NCI-H2196 treated with DMSO at 0.1 percent for 48 hours (cell line): ENCODE measurements around the gene CES1.
"Not testable (repeated sequence)": the region's sequence is repeated elsewhere in the genome, so short reads cannot be mapped to it uniquely, and the experiment has no call there.

Experiments
- DNase-seq: peaks from one replicate; lab custom pipeline; 2025; ENCODE audit not compliant: unreplicated experiment; lab: John Stamatoyannopoulos, UW

The CES1 gene

DNA sequence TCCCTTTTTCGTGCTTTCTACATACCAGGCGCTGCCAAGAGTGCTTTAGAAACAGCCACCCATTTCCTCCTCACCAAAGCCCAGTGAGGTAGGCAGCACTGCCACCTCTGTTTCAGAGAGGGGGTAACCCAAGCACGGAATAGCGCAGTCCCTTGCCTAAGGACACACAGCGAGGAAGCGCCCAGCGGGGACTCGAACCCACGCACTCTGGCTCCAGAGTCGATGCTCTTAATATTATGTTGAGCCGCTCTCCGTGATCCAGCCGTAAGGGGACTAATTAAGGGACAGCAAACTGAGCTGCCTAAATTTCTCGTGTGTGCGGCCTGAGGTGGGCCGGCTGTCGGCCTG is 497 bp downstream of the CES1 start:
- no peak for DNase-seq

DNA sequence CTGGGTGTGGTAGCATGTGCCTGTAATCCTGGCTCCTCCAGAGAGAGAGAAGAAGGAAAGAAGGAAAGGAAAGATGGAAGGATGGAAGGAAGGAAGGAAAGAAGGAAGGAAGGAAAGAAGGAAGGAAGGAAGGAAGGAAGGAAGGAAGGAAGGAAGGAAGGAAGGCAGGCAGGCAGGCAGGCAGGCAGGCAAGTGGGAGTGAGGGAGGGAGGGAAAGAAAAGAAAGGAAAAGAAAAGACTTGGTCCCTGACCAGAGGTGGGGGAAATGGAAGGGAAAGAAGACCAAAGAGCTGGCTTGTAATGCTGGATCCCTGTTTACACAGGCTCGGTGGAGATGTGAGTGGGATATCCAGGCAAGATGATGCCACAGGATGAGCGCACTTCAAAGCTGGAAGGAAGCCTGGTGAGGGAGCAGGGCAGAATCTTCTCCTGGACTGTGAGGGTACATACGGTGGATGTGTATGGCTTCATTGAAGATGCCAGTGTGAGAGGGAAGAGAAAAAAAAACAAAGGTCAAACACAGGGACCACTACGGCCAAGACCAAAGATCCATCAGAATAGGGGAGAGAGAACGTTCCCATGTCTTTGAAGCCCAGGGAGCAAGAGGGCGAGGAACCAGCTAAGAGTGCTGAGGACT is 2.1 kb downstream of the CES1 start:
- DNase-seq: no peak

DNA sequence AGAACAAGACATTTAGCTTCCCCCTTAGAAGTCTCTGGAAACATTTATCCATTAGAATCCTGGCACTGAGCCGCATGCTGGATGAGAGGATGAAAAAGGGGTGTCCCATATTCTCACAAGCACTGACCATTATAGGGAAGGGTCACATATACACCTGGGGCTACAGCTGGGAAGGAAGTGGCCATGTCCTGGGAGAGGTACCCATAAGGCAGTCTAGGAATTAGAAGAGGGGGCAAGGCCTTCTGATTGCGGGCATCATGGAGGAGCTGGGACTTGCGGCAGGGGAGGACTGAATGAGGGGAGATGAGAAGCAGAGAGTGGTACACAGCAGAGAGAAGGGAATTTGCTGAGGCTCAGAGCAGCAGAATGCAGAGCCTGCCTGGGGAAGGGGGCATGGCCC is 3.7 kb downstream of the CES1 start:
- not testable (repeated sequence) for DNase-seq

DNA sequence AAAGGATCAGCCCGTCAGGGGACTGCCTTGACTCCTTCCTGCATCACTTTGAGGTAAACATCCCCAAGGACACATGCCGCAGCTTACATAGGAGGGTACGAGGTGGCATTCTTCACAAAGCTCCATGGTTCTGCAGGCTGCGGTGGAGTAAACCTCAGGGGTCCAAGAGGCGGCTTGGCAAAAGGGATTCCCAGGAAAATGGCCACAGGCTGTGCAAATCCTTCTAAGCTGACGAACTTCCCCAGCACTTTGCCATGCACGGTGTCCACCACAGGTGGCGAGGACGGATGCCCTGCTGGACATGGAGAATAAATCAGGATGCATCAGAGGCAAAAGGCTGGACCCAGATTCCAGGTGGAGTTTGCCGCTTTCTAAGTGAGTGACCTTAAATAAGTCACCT is 4.2 kb downstream of the CES1 start:
- no peak for DNase-seq

DNA sequence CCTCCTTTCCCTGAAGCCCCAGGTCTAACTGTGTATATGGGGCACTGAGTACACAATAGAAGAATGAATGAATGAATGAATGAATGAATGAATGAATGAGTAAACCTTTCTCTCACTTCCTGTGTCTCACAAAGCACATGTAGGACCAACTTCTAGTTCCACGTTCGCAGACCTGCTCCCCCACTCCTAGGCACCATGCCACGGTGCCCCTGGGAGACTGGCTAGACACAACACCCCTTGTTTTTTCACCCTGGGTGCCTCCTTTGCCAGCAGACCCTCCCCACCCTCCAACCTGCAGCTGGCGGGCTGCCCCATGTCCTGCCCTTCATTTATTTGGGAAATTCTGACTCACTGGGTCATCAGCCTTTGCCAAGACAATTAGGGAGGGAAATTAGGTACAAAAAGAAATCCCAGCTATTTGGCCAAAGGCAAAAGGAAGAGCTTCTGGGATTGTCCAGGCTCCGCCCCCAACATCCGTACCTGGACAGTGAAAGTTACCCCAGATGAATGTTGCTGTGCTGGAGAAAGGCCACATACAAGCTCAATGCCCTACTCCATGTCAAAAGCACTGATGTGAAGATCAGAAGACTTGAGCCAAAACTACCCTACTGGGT is 7.7 kb downstream of the CES1 start:
- no peak for DNase-seq

DNA sequence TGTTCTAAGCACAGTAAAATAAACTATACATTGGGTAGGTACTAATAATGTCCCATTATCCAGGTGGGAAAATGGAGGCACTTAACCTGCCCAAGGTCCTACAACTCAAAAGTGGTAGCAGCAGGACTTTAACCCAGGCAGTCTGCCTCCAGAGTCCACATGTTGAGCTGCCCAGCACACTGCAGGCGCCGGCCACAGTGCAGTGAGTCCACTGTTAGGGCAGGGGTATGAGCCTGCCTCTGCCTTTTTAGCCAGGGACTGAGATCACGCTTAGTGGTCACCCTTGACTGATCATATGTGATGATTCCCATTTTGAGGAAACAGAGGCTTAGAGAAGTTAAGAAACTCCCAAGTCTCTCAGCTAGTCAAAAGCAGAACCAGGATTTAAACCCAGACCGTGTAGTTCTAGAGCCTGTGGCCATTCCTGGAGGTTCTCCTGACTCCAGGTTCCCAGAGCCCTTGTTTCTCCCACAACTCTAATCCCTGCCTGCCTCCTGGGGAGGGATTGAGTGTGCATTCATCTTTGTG is 8.4 kb downstream of the CES1 start:
- no peak for DNase-seq

DNA sequence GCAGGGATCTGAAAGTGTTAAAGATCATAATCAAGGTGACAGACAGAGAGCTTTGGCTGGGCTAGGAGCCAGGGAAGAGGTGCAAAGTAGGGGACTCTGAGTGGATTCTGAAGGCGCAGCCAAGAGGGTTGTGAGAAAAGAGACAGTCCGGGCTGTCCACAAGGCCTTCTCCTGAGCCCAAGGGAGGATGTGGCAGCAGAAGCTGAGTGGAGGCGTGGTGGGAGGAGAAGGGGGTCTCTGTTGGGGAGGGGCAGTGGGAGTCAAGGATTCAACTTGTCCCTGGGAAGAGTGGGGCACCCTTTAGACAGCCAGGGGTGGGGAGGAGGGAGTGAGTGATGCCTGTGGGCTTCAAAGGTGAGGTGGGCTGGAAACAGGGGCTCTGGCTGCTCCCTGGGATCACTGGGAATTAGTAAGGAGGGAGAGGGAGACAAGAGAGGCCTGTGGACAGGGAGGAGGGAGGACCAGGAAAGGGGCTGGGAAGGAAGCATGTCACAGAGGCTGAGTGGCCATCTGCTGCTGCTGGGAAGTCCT is 10.6 kb downstream of the CES1 start:
- no peak for DNase-seq

DNA sequence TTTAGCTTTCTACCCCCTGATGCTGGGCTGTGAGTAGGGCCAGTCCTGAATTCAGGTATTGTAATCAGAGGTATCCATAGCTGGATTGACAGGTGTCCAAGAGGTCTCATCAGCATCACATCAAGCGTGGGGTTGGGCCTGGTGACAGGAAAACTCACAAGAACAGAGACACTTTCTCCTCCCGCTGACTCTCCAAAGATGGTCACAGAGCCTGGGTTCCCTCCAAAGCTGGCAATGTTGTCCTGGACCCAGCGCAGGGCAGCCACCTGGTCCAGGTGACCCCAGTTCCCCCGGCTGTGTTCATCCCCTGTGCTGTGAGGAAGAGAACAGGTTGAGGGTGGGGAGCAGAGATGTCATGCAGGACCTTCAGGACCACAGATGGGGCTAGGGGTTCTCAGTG is 11.7 kb downstream of the CES1 start:
- DNase-seq: no peak

DNA sequence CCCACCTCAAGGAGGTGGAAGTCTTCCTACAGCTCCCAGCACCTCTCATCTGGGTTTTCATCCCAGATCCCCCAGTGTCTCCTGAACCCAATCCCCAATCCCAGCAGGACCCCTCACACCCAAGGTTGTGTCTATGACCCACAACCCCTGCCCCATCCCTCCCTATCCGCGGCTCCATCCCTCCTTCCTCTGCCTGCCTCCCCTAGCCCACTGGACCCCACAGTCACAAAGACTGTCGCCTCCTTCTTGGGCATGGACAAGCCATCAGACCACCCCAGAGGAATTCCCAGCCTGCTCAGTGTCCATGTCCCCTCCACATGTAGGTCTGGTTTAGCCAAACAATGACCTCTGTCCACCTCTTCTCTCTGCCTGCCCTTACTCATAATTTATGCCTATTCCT is 12.3 kb downstream of the CES1 start:
- DNase-seq: no peak

DNA sequence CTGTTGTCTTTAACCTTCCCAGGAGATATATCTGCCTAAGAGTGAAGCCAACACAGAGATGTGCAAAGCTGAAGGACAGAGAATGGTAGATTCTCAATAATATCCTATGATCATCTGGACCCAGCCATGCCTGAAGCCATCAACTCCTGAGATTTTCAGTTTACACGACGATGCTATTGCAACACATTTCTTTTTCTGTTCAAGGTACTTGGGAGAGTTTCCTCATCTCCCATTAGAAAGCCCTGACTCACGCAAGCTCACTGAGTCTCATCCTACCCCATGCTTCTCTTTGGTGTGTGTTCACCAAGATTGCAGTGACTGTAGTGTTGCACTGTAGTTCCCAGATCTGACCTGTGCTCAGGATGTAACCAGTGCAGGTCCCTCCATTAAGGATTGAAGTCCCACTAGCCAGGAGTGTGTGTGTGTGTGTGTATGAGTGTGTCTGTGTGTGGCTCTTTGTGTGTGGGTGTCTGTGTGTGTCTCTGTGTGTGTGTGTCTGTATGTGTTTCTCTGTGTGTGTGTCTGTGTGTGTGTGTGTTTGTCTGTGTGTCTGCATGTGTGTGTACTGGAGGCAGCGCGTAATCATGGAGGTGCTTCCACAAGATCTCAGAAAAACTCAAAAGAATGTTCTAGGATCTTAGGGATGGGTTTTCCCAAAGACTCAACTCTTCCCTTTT is 15.5 kb downstream of the CES1 start:
- DNase-seq: no peak

DNA sequence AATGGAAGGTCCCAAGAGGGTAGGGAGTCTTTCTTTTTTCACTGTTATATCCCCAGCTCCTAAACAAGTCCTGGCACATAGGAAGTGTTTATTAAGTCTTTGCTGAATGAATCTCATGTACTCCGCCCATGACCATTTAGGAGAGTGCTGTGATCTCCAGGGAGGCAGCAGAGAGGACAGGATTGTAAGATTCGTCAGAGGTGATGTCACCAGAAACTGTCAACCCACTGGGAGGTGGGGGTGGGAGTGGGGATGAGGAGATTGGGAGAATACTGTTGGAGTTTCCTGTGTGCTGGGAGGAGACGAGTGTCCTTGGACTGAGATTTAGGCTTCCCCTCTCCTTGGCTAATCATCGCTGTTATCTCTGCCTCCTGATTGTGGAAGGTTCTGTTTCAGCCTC is 16.7 kb downstream of the CES1 start:
- not testable (repeated sequence) for DNase-seq

DNA sequence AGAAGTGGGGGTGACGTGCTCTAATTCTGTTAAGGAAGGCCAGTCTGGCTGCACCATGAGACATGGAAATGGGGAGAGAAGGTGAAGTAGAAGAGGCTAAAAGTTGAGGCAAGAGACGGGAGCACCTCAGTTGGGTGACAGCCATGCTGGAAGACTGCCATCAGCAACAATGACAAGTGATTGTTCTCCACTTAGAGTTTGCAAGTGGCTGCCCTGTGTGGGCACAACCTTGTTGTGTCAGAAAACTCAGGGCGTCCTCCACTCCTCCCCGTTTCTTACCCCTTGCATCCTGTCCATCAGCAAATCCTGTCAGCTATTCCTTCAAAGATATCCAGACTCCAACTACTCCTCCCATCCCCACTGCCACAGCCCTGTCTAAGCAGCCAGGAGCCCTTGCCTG is 17.6 kb downstream of the CES1 start:
- no peak for DNase-seq

DNA sequence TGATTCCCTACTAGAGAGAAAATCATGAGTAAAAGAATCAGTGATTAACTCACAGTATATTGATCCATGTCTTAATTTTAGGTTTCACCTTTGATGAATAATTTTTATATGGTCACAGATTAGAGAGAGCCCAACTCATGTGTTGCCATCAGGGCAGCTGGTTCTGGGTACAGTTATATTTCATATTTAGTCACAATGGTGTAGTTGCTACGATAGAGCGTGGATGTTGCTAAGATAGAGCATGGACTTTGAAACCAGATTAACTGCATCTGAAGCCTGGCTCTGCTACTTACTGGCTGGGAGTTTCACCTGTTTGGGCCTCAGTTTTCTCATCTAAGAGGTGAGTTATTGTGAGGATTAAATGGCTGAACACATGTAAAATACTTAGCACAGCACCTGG is 18.7 kb downstream of the CES1 start:
- not testable (repeated sequence) for DNase-seq

DNA sequence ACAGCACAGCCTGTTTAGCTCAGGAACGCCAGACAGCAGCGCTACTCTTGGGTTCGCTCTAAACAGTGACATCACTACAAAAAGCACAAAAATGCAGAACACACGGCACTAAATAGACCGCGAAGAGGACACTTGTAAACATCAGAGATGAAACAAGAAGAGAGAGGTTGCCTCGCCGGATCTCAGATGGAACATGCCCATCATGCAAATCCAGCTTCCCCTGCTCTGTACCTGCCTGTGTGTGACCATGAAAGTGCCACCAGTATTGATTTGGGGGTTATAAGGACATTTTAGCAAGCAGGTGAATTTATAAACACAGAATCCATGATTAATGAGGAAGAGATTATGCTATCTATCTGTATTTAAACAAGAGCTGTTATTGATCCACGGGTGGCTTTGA is 19.2 kb downstream of the CES1 start:
- DNase-seq: not testable (repeated sequence)

DNA sequence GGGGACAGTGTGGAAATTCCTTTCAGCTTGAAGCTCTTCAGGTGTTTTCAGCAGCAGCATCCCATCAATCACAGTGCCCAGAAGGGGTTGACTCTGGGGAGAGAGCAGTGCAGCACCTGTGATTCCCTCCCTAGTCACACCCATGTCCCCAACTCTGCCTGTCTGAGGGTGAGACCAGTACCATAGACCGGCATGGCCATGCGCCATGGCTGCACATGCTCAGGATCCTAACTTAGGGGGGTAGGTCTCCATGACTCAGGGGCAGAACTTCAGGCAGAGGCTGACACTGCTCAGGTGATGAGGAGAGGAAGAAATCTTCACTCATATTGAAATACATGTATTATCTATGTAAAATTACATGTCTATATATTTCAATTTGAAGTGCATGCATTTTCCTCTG is 19.9 kb downstream of the CES1 start:
- no peak for DNase-seq

DNA sequence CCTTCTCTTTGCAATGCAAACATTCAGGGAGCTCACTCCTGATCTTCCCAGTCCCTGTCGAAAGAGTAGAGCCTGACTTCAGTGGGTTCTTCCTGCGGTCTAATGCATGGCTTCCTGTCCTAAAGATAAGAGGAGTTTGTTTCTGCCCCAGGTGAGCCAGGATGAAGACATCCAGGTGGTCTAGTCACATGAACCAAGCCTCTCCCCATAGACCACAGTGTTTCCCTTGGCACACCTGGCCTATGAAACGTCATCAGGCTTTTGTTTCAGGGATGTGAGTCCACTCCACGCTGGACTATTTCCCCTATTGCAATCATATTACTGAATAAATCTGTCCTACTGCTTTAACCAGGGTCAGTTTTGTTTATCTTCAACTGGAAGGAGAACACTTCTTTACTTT is 21.1 kb downstream of the CES1 start:
- no peak for DNase-seq

DNA sequence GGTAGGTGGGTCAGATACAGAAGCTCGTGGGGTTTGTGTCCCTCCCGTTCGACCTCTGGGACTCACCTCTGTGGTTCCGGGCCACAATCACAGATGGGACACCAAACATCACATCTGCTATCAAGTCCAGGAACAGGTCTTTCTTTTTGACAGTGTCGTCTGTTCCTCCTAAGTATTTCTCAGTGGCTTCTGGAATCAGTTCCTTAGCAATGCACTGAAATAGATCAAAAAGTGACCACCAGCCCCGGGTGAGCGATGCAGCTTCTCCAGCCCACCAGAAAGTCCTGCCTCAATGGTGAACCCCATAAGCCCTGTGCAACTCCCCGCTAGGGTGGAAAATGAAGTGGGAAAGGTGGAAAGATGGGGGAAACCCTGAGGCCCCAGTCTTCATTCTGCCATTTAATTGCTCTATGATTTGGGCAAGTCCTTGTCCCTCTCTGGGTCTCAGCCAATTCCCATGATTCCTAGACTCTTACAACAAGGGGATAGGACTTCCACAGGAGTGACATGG is 22.4 kb downstream of the CES1 start:
- no peak for DNase-seq

DNA sequence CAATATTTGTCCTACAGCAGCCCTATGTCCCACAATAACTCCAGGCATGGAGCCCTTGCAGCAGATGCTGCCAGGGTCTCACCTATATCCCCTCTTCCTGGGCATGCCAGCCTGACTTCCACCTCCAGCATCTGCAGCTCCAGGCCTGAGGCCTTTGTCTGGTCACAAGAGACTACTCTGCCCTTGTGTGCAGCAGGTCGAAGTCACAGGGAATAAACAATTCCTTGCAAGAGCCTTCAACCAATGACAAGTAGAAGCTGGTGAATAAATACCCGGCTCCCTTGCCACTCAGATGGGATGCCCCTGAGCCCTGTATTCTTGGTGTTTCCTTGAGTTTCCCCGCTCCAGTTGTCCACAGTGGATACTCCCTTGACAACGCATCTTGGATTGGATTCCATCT is 23.0 kb downstream of the CES1 start:
- no peak for DNase-seq

DNA sequence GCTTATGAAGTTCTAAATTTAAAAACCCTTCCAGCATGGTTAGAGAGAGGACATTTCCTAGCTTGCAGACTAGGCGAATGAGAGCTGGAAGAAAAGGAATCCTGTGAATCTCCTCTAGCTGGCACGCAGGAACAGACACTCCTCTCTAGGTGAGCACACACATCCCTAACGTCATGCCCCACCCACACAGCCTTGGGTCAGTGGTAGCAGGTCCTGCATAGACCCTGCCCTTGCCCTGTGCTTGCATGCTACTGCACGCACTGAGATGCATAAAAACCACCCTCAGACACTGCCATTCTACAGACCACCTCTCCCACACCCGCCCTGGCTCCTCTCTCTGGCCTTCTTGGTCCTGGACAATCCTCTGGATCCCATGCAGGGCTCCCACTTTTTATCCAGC is 23.5 kb downstream of the CES1 start:
- no peak for DNase-seq

DNA sequence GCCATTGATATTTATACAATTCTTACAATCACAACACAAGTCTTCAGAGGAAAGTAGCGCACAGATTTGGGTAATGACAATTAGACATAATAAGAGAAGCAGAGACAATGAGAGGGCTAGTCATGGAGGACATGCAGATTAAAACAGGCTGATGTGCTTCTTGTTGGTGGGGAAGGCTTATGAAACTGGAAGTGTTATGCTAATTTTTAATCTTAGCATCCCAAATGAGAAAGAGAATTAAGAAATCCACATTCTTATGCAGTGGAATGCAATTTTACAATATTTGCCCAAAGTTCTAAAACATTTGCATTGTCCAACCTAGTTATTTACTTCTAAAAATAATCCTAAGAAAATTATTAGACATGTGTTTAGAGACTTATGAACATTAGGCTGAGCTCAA is 24.6 kb downstream of the CES1 start:
- not testable (repeated sequence) for DNase-seq

DNA sequence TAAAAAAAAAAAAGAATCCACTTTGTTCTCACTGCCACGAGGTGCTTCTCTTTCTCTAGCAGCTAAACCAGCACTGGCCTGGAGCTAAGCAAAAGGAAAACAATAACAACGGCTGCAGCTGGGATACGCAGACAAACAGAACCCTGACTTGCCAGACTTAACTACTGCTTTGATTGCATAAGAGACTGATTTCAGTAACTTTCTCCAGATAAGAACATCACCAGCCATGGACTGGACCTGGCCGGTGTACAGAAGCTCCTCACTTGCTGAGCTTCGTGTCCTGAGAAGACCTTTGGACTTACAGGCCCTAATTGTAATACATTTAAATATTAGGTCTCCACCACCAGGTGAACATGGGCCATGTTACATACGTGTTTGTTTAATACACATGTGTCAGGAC is 27.8 kb downstream of the CES1 start:
- not testable (repeated sequence) for DNase-seq

DNA sequence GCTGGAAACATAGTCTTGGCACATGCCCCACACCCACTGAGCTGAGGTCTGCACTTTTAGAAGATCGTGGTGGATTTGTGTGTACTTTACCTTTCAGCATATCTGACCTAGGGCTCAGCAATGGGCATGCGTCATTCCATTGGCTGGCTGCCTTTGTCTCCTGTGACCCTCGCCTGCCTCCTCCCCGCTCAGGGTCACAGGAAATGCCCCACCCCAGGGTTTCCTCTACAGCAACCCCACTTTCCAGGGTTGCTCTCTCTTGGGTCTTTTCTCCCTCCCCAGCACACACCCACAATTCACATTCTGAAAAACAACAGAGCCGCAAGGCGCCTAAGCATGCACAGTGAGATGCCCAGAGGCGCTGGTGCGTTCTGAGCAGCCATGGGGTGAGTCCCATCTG is 29.2 kb downstream of the CES1 start:
- DNase-seq: not testable (repeated sequence)
